Osteocyte (in vitro differentiated cells): ENCODE results near the gene PDE4A. TPM values are rescaled to one million over a fixed set of nuclear protein-coding genes. Genes with fewer than 3 reads are reported as not detected.

Source experiments
- DNase-seq: peaks from one replicate; pipeline ENCODE4 v3.0.0; 2021; ENCODE audit warnings: mixed read lengths; ENCODE audit not compliant: unreplicated experiment; ENCODE audit errors: extremely low spot score
- H3K27ac Mint-ChIP-seq: one replicate; pipeline ENCODE4 v1.8.0; 2021; ENCODE audit warnings: mild to moderate bottlenecking, mixed read lengths; ENCODE audit not compliant: unreplicated experiment
- H3K27me3 Mint-ChIP-seq: one replicate; pipeline ENCODE4 v1.8.0; 2021; ENCODE audit warnings: mixed read lengths; ENCODE audit not compliant: unreplicated experiment
- H3K36me3 Mint-ChIP-seq: one replicate; pipeline ENCODE4 v1.8.0; 2021; ENCODE audit warnings: mixed read lengths; ENCODE audit not compliant: unreplicated experiment
- H3K4me1 Mint-ChIP-seq: one replicate; pipeline ENCODE4 v1.8.0; 2021; ENCODE audit warnings: mixed read lengths; ENCODE audit not compliant: unreplicated experiment
- H3K4me3 Mint-ChIP-seq: one replicate; pipeline ENCODE4 v1.8.0; 2021; ENCODE audit warnings: mild to moderate bottlenecking, moderate library complexity, mixed read lengths; ENCODE audit not compliant: unreplicated experiment
- H3K9me3 Mint-ChIP-seq: one replicate; pipeline ENCODE4 v1.8.0; 2021; ENCODE audit warnings: mixed read lengths; ENCODE audit not compliant: unreplicated experiment
- total RNA-seq: library from RNA; stranded (reverse); gene quantifications from 2 replicates; pipeline ENCODE4 v1.2.1, GENCODE V29; 2021
- TF ChIP-seq, protein P1 (sequence below): fragments of 200-600 bp; sonication (generic); IDR thresholded peaks from 2 replicates; pipeline ENCODE4 v1.5.0; 2021; ENCODE audit warnings: antibody characterized with exemption, mild to moderate bottlenecking, moderate library complexity

The PDE4A gene
- total RNA-seq, 1 donor from 2014 or later = 12.7 TPM

DNA sequence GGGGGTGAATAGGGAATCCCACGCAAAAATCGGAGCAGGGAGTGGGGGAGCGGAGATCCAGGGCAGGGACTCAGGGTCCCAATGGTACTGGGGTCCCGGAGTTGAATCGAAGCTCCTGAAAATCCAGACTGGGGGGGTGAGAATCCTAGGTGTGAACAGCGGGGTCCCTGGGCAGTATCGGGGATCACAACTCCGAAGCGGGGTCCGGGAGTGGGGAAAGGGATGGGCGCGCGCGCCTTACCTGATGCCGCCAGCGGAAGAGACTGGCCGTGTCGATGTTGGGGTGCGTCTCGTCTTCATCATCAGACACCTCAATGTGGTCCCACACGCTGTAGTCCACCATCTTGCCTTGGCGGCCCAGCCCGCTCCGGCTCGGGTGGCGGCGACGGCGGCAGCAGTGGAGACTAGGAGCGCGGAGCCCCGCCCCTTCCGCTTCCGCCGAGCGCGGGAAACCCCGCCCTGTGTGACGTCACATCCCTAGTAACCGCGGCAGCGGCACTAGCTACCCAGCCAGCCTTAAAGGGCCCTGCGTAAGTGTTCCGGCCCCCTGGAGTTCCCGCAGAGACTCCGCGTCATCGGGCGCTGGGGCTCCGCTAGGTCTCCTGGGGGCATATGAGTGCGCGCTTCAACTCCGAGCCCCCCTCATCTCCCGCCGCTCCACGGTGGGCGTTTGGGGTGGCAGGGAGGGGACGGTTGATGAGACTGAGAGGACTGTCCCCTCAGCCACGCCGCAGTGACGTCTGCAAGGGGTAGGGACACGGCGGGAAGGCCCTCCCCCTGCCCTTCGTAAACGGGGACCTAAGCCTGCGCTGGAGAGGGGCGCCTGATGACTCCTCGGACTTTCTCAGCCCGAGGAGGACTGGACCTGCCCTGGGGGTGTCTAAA lies 17.0 kb upstream of the PDE4A start, which contains the start of gene CDC37:
TSS of gene CDC37 (minus strand) at position 406 of the 885 bp plus-strand sequence. CDS start at position 343, 63 bp downstream.
- TF ChIP-seq, protein P1, sequence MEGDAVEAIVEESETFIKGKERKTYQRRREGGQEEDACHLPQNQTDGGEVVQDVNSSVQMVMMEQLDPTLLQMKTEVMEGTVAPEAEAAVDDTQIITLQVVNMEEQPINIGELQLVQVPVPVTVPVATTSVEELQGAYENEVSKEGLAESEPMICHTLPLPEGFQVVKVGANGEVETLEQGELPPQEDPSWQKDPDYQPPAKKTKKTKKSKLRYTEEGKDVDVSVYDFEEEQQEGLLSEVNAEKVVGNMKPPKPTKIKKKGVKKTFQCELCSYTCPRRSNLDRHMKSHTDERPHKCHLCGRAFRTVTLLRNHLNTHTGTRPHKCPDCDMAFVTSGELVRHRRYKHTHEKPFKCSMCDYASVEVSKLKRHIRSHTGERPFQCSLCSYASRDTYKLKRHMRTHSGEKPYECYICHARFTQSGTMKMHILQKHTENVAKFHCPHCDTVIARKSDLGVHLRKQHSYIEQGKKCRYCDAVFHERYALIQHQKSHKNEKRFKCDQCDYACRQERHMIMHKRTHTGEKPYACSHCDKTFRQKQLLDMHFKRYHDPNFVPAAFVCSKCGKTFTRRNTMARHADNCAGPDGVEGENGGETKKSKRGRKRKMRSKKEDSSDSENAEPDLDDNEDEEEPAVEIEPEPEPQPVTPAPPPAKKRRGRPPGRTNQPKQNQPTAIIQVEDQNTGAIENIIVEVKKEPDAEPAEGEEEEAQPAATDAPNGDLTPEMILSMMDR = no peak
- Mint-ChIP-seq H3K27me3 (peaks cover 5% of the 10 kb centered on the region), H3K4me3 (peak within 1 kb of the TSS; percentile 92), H3K9me3 (no peaks in the 10 kb centered on the region), H3K27ac (peak within 1 kb of the TSS; percentile 93), H3K36me3 (peaks cover 2% of the 10 kb centered on the region), H3K4me1 (peaks cover 29% of the 10 kb centered on the region)
- DNase-seq = peak; percentile 99

DNA sequence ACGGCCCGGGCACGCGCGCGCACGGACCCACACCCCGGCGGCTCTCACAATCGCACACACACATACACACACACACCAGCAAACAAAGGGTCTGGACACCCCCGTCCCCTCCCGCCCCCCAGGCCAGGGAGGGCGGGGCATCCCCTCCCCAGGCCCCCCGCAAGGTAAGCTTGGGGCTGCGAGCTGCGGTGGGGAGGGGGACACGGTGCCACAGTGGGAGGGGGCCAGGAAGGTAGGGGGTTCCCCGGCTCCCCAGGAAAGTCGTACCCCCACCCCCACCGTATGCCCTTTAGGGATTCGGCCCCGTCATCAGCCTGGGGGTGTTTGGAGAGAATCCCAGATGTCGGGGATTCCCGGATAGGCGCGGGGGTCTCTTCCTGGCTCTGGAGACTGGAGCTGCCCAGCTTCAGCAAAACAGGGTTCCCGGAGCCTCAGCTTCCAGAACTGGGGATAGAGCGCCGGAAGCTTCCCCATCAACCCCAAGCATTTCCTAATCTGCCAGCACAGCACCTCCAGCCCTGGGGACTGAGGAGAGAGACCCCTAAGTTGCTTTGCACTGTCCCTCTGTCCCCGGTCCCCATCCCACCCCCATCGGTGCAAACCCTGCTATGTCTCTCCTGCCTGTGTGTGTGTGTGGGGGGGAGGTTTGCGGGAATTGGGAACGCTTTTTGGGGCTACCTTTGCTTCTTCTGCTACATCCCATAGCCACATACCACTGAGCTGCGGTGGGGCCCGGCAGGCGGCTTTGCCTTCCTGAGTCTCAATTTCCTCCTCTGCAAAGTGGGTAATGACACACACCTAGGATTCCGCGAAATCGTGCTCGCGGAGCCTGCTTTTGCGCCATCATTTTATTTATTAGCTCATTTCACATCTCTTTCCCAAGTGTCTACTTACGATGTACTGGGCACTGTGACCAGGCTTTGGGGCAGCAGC lies 15.2 kb upstream of the PDE4A start:
- H3K9me3 Mint-ChIP-seq = no peaks in the 10 kb centered on the region
- H3K36me3 Mint-ChIP-seq = no peaks in the 10 kb centered on the region
- peak overlapping the region; percentile 92 for H3K4me3 Mint-ChIP-seq
- DNase-seq = no peak
- H3K4me1 Mint-ChIP-seq = peaks cover 34% of the 10 kb centered on the region
- H3K27ac Mint-ChIP-seq = no peak overlapping the region
- TF ChIP-seq, protein P1 = no peak
- peaks cover 5% of the 10 kb centered on the region for H3K27me3 Mint-ChIP-seq

DNA sequence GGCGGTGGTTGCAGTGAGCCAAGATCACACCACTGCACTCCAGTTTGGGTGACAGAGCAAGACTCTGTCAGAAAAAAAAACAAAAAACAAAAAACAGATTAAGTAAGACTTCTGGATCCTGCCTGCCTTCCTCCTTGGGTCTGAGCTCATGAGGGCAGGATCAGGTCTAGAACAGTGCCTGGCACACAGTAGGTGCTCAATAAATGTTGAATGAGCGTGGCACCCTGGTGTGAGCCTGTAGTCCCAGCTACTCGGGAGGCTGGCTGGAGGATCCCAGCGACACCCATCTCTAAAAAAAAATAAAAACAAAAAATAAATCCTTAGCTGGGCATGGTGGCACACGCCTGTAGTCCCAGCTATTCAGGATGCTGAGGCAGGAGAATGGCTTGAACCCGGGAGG lies 14.1 kb upstream of the PDE4A start:
- Mint-ChIP-seq H3K4me3 (no peak overlapping the region), H3K9me3 (no peaks in the 10 kb centered on the region), H3K36me3 (no peaks in the 10 kb centered on the region), H3K27me3 (peaks cover 5% of the 10 kb centered on the region), H3K4me1 (peaks cover 31% of the 10 kb centered on the region), H3K27ac (no peak overlapping the region)
- TF ChIP-seq, protein P1 = no peak
- DNase-seq = no peak

DNA sequence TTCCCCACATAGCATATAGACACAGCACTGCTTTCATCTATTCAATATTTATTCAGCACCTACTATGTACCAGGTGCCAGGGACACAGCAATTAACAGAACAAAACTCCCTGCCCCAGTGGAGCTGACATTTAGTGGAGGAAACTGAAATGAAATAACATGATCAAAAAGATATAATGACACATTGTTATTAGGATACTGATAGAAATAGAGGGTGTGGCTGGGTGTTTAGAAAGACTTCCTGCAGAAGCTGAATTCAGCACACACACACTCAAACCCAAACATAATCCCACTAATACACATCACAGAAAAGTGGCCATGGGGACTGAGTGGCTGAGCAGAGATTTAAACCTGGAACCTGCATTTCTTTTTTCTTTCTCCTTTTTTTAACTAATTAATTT lies 13.2 kb upstream of the PDE4A start:
- no peak overlapping the region for H3K27ac Mint-ChIP-seq

More for the DNA sequence above, 13.2 kb upstream of the PDE4A start:
- Mint-ChIP-seq H3K36me3 (no peaks in the 10 kb centered on the region), H3K9me3 (no peaks in the 10 kb centered on the region), H3K27me3 (peaks cover 7% of the 10 kb centered on the region), H3K4me1 (peaks cover 23% of the 10 kb centered on the region), H3K4me3 (no peak overlapping the region)
- DNase-seq = no peak
- TF ChIP-seq, protein P1 = no peak
